GM19023 (cell line): ENCODE results near the gene FNIP1.
"Not testable (repeated sequence)": the region's sequence is repeated elsewhere in the genome, so short reads cannot be mapped to it uniquely, and the experiment has no call there.

Source experiments
- ATAC-seq: cut with Tn5 transposase; IDR thresholded peaks from one replicate; pipeline ENCODE4 v1.9.1; 2021; ENCODE audit warnings: mild to moderate bottlenecking, moderate library complexity; ENCODE audit not compliant: unreplicated experiment

FNIP1 gene

DNA sequence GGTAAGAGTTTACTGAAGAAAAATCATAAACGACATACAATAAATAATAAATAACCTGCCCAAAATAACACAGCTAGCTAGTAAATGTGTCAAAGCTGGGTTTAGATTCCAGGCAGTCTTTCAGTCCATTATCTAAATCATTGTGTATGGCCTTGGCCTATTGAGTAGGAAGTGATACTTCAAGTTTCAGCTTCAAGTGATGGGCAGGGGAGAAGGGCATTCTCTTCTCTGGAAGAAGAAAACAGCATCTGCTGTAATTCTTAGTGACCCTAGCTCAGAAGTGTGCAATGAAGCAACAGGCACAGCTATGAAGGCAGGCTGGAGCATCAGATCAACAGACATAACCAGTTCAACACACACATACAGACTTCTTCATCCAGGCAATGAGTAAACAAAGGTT, 42.5 kb downstream of the FNIP1 start:
- no peak for ATAC-seq

DNA sequence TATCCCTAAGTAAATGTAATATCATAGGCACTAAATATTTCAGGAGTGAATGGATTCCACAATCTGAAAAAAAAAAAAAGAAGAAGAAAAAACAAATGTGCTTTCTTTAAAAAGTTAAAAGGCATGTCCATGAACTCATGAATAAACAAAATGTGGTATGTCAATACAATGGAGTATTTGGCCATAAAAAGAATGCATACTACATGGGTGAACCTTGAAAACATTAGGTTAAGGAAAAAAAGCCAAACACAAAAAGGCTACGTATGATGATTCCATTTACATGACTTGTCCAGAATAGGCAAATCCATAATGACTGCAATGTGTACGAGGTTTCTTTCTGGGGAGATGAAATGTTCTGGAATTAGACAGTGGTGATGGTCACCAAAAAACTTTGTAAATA, 45.3 kb downstream of the FNIP1 start:
- ATAC-seq, result no peak

GRCh38 chr5:131749723-131750470, 46.9 kb downstream of the FNIP1 start:
- ATAC-seq, result no peak

- ATAC-seq, result no peak
Observed at GRCh38 chr5:131749138-131749537, 47.7 kb downstream of the FNIP1 start.

- ATAC-seq, result peak; percentile 75
Observed at GRCh38 chr5:131747180-131748105, 49.4 kb downstream of the FNIP1 start.

DNA sequence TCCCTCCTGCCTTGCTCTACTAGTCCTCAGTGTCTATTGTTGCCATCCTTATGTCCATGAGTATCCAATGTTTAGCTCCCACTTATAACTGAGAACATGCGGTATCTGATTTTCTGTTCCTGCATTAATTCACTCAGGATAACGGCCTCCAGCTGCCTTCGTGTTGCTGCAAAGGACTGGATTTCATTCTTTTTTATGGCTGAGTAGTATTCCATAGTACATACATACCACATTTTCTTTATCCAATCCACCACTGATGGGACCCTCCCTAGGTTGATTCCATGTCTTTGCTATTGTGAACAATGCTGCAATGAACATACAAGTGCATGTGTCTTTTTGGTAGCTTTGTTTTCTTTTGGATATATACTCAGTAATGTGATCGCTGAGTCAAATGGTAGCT, 50.4 kb downstream of the FNIP1 start:
- ATAC-seq, result no peak

GRCh38 chr5:131745703-131746102, 51.1 kb downstream of the FNIP1 start:
- ATAC-seq, result no peak

GRCh38 chr5:131745155-131745554, 51.7 kb downstream of the FNIP1 start:
- no peak for ATAC-seq

DNA sequence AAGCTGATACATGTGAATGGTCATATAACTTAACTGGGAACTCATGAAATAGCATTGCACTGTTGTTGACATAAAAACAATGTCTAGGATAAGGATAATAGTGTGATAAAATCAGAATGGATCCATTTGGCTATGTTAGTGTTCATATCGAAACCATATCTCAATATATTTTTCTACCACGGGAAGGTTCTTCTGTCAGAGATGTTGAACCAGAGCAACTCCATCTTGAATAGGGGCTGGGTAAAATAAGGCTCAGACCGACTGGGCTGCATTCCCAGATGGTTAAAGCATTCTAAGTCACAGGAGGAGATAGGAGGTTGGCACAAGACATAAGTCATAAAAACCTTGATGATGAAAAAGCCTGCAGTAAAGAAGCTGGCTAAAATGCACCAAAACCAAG, 56.3 kb downstream of the FNIP1 start:
- ATAC-seq, result no peak

- no peak for ATAC-seq
Observed at GRCh38 chr5:131735393-131735792, 61.4 kb downstream of the FNIP1 start.

DNA sequence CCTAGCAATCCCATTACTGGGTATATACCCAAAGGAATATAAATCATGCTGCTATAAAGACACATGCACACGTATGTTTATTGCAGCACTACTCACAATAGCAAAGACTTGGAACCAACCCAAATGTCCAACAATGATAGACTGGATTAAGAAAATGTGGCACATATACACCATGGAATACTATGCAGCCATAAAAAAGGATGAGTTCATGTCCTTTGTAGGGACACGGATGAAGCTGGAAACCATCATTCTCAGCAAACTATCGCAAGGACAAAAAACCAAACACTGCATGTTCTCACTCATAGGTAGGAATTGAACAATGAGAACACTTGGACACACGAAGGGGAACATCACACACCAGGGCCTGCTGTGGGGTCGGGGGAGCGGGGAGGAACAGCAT, 61.9 kb downstream of the FNIP1 start:
- not testable (repeated sequence) for ATAC-seq

DNA sequence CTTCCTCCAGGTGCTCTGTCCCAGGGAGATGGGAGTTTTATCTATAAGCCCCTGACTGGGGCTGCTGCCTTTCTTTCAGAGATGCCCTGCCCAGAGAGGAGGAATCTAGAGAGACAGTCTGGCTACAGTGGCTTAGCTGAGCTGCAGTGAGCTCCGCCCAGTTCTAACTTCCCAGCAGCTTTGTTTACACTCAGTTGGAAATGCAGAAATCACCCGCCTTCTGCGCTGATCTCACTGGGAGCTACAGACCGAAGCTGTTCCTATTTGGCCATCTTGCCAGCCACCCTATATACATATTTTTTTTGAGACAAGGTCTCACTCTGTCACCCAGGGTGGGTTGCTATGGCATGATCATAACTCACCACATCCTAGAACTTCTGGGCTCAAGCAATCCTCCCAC, 67.5 kb downstream of the FNIP1 start:
- not testable (repeated sequence) for ATAC-seq

DNA sequence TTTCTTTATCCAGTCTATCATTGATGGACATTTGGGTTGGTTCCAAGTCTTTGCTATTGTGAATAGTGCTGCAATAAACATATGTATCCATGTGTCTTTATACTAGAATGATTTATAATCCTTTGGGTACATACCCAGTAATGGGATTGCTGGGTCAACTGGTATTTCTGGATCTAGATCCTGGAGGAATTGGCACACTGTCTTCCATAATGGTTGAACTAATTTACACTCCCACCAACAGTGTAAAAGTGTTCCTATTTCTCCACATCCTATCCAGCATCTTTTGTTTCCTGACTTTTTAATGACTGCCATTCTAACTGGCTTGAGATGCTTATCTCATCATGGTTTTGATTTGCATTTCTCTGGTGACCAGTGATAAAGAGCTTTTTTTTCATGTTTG, 72.7 kb downstream of the FNIP1 start:
- not testable (repeated sequence) for ATAC-seq

DNA sequence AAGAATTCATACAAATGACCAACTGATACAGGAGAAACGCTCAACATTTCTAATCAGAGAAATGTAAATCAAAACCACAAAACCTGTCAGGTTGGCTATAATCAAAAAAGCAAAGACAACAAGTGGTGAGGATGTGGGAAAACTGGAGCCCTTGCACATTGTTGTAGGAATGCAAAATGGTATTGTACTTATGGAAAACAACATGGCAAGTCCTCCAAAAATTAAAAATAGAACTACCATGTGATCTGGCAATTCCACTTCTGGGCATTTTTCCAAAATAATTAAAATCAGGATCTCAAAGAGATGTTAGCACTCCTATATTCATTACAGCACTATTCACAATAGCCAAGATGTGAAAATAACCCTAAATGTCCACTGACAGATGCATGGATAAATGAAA, 76.1 kb downstream of the FNIP1 start:
- ATAC-seq, result no peak

- ATAC-seq, result no peak
Observed at GRCh38 chr5:131719564-131719963, 77.3 kb downstream of the FNIP1 start.

- ATAC-seq, result no peak
Observed at GRCh38 chr5:131718487-131719014, 78.3 kb downstream of the FNIP1 start.

DNA sequence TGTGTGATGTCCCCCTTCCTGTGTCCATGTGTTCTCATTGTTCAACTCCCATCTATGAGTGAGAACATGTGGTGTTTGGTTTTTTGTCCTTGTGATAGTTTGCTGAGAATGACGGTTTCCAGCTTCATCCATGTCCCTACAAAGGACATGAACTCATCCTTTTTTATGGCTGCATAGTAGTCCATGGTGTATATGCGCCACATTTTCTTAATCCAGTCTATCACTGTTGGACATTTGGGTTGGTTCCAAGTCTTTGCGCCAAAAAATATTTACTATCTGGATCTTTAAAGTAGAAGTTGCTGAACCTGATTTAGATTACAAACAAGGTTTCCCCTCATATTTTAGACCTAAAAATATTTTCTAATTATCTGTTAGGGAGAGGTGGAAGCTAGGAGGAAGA, 79.7 kb downstream of the FNIP1 start:
- ATAC-seq, result not testable (repeated sequence)

DNA sequence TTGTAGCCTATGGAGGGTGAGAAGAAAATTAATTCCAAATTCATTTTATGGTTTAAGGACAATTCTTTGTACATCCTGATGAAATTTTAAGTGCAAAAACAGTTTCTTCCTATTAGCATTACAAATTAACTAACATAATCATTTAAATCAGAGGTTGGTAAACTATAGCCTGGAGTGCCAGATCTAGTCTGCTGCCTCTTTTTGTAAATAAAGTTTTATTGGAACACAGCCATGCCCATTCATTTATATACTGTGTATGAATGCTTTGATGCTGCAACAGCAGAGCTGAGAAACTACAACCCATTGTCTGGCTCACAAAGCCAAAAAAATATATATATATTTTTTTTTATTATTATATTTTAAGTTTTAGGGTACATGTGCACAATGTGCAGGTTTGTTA, 80.2 kb downstream of the FNIP1 start:
- ATAC-seq, result no peak

DNA sequence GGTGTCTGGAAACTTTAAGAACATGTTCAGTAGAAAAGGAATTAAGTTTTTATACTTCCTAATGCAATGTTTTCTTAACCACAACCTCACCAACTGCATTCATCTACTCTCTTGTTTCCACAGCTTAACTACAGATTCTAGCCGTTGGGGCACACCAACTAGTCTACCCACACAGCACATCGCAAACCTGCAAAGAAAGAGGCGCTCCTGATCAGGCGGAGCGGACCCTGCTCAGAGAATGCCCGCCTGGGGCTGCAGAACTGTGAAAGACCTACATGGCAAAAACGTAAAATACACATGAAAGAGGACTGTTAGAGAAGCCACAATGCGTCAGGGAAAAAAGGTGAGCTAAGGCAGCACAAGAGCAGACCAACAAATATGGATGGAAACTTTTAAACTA, 86.4 kb downstream of the FNIP1 start:
- ATAC-seq, result no peak

- no peak for ATAC-seq
Observed at GRCh38 chr5:131709043-131709442, 87.8 kb downstream of the FNIP1 start.

DNA sequence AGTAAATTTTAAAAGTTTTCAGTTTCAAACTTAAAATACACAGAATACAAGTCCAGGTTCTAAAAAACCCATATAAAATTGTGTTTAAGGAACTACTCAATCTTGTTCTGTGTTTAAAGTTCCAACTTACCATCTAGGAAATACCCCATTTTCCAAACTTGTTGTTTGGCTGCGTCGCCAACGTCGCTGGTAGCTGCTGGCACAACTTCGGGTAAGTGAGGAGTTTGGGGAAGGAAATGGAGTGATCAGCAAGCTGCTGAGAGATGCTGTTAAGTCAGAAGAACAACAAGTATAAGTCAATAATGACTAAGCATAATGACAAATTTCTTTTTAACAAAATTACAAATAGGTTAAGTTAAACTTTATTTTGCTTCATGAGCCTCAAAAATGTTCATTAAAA, 90.5 kb downstream of the FNIP1 start:
- no peak for ATAC-seq

DNA sequence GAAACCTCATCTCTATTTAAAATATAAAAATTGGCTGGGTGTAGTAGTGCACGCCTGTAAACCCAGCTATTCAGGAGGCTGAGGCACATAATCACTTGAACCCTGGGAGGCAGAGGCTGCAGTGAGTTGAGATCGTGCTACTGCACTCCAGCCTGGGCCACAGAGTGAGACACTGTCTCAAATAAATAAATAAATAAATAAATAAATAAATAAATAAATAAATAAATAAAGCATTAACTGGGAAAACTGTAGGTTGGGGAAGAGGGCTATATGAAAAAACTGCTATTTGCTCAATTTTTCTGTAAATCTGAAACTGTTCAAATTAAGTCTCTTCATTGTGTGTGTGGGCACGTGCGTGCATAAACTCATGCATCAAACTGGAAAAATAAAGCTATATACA, 101.9 kb downstream of the FNIP1 start:
- ATAC-seq, result no peak
